HG03064 (cell line): ENCODE data around the gene PRKG1.

Source experiments
- ATAC-seq: cut with Tn5 transposase; IDR thresholded peaks from one replicate; pipeline ENCODE4 v1.9.1; 2021; ENCODE audit warnings: low read depth; ENCODE audit not compliant: unreplicated experiment

The PRKG1 gene

GRCh38 chr10:51620131-51620530 lies 545.8 kb downstream of the PRKG1 start:
- no peak for ATAC-seq

DNA sequence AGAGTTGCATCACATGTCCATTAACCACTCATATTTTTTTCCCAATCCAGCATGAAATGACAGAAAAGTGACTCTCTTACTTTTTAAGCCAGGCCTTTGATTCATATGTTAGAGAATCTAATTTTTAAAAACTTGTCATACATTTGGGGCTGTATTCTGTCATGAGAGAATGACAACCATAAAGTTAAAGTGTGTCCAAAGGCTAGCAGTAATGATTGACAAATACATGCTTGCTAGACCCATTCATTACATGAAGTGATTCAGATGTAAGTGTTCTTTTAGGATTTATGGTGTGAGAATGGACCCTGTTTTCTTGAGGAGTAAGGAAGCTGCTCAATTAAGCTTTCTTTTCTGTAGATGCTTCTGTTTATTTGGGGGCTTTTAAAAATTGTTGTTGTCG lies 549.7 kb downstream of the PRKG1 start:
- no peak for ATAC-seq

DNA sequence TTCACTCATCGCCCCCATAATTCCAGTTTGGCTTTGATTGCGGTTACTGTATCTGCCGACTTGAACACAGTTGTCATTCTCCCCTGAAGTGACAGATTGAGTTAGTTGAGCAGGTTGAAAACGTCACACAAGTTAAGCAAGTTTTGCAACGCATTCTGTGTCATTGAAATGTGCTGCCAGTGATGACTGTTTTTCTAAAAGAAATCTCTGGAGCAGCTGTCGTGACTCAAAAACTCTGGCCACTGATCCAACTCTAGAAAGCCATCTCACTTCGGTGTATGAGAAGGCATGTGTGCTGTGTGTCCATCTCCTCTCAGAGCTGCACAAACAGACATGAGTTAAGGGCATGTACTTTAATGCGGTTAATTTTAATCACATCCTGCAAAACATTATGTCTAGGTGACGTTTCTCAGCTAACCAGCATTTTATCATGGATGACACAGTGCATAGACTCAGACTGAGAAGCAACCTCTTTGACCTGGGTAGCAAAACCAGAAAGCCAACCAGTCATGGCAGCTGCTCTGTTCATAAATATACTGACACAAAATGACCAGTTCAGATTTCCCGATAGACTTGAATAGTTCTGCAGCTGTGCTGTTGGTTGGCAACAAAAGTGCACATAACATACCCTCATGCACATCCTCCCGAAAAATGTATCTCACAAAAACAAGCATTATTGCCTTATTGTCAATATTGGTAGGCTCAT lies 555.8 kb downstream of the PRKG1 start:
- no peak for ATAC-seq

GRCh38 chr10:51630640-51631005 lies 556.3 kb downstream of the PRKG1 start:
- ATAC-seq, result no peak

GRCh38 chr10:51635436-51635835 lies 561.1 kb downstream of the PRKG1 start:
- ATAC-seq, result no peak

DNA sequence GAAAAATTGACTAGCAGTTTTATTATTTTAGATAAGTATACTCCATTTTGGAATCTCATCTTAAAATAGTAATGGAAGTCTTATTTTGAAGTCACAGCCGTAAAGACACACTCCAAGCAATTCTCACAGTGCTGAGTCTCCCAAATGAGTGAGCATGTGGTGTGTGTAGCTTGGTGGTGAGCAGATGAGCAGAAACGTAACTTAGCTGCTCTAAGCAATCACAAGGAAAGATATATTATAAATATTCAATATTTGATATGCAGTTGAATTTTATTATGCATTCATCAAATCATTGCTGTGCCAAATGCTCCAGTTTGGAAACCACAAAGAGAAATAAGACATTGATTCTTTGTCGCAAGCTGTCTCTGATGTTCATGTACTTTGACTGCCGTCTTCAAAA lies 563.9 kb downstream of the PRKG1 start:
- no peak for ATAC-seq

DNA sequence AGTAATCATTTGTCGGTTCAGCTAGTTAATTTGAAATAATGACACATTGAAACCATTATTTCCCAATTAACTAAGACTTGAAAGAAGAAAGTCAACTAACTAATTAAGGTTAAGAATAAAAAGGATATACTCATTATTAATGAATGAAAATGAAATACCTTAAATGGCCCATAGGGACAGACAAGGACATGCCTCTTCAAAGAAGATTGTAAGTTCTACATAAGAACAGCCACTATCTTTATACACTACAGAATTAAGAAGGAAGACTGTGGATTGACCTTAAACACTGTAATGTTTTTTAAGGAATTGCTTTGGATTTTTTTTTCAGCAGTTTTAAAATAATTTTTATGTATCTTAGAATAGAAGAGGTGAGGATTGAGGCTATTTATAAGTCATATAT lies 564.5 kb downstream of the PRKG1 start:
- ATAC-seq, result no peak

DNA sequence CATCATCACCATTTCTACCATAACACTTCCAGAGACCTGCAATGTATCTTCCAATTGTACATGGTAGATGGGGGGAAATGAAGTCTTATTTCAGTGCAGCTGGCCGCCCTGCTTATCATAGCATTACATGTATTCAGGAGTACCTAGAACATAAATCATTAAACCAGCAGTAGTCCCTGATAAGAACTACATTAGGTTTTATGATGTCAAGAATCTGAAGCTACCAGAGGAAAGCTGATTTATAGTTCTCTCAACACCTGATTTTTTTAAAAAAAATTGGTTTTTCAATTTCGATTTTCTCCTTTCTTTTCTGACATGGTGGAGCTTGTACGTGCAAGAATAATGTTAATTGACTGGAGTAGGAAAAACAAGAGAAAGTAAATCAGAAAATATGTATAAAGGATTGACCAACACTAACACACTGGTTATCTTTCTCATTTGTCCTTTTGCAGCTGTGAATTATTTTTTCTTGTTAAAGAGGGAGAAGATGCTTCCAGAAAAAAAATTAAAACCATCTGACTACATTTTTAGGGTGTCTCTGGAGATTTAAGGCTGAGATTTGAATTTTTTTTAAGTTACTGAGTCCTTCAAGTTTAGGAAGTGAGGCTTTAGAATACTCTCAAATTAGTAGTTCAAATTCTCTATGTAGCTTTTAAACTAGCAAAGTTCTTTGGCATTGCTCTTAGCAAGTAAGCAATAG lies 566.0 kb downstream of the PRKG1 start:
- no peak for ATAC-seq

DNA sequence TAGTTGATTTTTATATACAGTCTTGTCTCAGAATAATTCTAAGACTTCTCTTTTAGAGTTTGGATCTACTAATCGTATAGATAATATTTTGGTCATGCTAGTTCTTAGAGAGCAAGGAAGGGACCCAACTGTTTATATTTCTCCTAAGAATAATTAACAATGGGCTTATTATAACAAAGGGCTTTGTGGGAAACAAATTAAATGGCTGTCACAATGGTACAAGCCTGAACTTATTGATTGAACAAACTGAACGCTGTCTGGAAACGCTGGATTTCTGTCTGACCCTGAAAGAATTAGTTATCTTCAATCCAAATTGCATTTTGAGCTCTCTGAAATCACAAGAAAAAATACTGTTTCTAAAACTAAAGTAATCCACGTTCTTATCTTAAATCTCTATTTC lies 568.3 kb downstream of the PRKG1 start:
- no peak for ATAC-seq

DNA sequence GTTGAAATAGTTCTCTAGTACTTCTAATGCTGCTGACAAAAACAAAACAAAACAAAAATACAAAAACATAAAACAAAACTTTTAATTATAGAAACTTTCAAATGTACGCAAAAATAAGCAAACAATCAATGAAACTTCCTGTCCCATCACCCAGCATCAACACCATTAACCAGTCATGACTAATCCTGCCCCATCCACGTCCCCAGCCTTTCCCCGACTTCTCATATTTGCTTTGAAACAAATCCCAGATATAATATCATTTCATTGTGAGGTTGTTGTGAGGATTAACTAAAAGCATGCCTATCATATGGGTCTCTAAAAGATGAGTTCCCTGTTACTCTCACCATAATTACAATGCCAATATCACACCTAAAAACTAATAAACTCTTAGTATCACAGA lies 569.4 kb downstream of the PRKG1 start:
- ATAC-seq, result no peak

DNA sequence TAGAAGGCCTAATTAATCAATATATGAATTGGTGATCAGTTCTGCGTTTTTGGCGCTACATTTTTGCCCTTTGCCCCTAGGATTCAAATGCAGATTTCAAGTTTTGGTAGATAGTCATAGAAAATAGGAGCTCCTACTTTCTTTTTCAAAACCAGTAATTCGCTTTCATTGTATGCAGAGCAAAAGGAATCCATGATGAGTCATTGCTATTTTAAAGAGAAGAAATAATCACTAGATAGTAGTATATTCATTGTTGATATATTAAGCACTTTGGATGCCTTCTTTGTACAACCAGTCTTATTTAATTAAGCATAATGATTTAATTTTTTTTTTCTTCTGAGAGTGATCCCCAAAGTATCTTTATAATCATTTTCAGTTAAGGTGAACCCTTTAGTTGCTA lies 574.8 kb downstream of the PRKG1 start:
- no peak for ATAC-seq

DNA sequence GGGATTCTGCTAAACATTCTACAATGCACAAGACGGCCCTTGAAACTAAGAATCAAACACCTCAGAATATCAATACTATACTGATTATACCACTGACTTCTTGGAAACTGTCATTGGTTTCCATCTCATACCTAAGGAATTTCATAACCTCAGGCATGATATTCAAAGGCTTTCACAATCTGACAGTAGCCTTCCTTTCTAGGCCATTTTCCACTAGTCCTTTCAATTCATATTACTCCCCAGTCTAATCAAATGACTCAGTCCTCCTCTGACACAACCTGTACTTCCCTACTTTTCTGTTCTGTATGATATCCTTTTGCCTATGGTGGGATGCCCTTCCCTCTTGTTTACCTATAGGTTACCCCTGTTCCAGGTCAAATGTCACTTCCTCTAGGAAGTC lies 576.8 kb downstream of the PRKG1 start:
- ATAC-seq, result no peak

DNA sequence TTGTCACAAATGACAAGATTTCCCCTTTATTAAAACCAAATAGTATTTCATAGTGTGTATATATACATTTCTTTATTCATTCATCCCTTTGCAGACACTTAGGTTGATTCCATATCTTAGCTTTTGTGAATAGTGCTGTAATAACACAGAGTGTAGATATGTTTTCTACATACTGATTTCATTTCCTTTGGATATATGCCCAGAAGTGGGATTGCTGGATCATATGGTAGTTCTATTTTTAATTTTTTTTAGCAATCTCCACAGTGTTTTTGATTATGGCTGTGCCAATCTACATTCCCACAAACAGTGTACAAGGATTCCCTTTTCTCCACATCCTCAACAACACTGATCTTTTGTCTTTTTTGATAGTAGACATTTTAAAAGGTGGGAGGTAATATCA lies 578.7 kb downstream of the PRKG1 start:
- no peak for ATAC-seq

DNA sequence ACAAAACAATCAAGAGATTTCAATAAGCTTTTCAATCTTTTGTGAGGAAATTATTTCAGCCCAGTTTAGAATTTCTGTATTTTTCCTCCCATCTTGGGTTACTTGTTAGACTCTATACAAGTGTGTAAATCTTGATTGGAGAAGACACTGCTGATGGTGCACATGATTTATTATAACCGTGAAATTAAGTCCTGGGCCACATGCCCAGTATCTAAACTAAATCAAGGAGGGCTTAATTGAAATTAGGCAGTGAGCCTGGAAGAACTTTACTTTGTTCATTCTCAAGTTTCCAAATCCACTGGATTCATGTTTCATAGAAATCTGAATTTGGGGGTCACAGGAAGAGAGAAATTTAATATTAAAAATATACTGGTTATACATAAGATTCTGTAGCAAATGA lies 580.6 kb downstream of the PRKG1 start:
- ATAC-seq, result no peak

- ATAC-seq, result no peak
Observed at GRCh38 chr10:51656503-51656902, 582.2 kb downstream of the PRKG1 start.

DNA sequence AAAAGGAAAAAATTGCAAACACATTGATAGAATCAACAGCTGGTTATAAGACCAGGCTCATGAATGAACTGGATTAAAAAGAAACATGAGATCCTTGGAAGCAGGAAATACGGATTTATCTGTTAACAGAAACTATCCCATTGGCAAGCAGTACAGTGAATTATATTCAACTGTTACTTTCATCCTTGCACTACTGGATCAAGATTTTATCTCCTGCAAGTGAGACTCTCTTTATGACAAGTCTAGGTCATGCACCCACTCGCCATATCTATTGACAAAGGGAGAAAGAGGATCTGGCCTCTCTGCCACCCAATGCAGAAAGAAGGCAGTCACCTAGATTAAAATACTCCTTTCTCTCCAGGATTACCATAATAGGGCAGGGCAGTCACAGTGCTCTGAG lies 583.7 kb downstream of the PRKG1 start:
- ATAC-seq, result no peak

GRCh38 chr10:51659344-51659743 lies 585.1 kb downstream of the PRKG1 start:
- no peak for ATAC-seq

- ATAC-seq, result no peak
Observed at GRCh38 chr10:51663086-51663485, 588.8 kb downstream of the PRKG1 start.

DNA sequence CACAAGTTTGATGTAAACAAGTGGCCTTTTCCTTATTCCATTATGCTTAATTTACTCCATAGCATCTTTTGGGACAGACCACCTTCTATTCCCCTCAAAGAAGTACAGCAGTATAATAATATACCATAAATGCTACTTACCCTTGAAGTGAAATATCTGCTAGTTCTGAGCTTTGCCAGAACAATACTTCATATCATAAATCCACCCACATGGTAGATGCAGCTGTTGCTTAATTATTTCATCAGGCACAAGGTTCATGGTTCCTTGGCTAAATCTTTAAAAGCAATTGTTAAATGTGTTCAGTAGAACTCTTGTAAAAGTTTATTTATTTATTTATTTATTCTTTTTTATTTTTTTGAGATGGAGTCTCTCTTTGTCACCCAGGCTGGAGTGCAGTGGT lies 592.2 kb downstream of the PRKG1 start:
- ATAC-seq, result no peak

DNA sequence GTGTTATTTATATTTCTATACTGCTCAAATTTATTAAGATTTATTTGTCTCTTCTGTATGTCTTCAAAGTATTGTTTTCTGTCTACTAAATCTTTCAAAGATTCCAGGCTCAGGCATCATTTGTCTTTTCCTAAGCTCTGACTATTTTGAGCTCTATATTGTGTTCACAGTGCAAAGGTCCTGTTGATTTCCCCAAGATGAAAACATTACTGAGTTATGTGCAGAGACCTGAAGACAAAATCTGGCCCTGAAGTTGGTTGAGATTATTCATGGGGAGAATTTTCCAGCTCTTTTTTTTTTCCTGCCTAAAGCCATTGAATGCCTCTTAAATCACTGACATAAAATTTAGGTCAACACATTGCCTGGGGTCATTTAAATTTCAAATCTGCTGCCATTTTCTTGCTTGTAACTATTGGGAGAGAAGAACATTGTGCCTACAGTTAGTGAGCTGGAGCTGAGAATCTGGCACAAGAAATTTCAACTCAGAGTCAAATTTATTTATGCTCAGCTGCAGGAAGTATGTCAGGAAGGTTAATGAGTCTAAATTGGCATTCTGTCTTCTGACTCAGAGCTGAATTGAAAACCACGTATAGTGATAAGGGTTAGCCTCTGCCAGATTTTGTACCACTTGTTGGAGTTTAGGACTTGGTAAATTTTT lies 593.5 kb downstream of the PRKG1 start:
- no peak for ATAC-seq

- ATAC-seq, result no peak
Observed at GRCh38 chr10:51668336-51668689, 594.0 kb downstream of the PRKG1 start.

DNA sequence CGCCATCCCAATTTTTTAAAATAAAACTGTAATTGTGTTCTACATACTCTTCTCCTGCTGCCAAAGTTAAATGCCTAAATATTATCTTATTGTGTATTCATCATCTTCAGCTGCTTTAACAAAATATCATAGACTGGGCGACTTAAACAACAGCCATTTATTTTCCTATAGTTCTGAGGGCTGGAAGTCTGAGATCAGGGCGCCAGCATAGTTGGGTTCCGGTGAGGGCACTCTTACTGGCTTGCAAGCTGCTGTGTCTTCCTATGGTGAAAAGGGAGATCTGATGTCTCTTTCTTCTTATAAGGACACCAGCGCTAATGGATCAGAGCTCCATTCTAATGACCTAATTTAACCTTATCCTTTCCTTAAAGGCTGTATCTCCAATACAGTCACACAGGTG lies 594.8 kb downstream of the PRKG1 start:
- ATAC-seq, result no peak
